AG04449 (cell line): Measurements from ENCODE around the gene CD4.
"Not testable (repeated sequence)": the region's sequence is repeated elsewhere in the genome, so short reads cannot be mapped to it uniquely, and the experiment has no call there.

Experiments
- CTCF ChIA-PET: fragments of 350-600 bp; formaldehyde crosslinking; extraction: SDS; loops from one replicate; lab custom pipeline; 2021; ENCODE audit warnings: antibody characterized with exemption; lab: Yijun Ruan, JAX
- POLR2A ChIA-PET: fragments of 400-600, 350-600 bp; formaldehyde crosslinking; extraction: SDS; loops from one replicate; lab custom pipeline; 2020; ENCODE audit warnings: antibody characterized with exemption, inconsistent platforms; lab: Yijun Ruan, JAX
- DNase-seq: peaks from one replicate; pipeline ENCODE4 v3.0.0-alpha.2; 2010; ENCODE audit warnings: low read depth, low spot score
- H3K4me3 ChIP-seq: 2 replicates; pipeline ENCODE4 v1.5.1; 2011; ENCODE audit warnings: low read depth, mild to moderate bottlenecking, control low read depth, low read length
- CTCF ChIP-seq: IDR thresholded peaks from one replicate; pipeline ENCODE4 v1.5.1; 2011; ENCODE audit warnings: mild to moderate bottlenecking, moderate library complexity, low read length, control low read depth, inconsistent platforms; ENCODE audit not compliant: insufficient read depth; ENCODE audit errors: missing control alignments

The CD4 gene

GRCh38 chr12:6788972-6789924 is at the start of gene CD4:
Gene CD4 (plus strand): TSS chr12:6789528. CDS start chr12:6800139, 10,611 bp downstream.
- POLR2A ChIA-PET: no interaction called here
- DNase-seq: no peak
- no peak within 1 kb of the TSS for H3K4me3 ChIP-seq
- TF ChIP-seq CTCF: no peak
- CTCF ChIA-PET: interaction anchor here (0.6 to 11.3 kb wide), 7 partner anchors 11 to 170 kb away, joined by 3 to 60 read pairs (median 5); partner anchors contain the start of genes MLF2 and PTMS

GRCh38 chr12:6742080-6742479 is 47.2 kb upstream of the CD4 start:
- POLR2A ChIA-PET, H3K4me3 ChIP-seq, DNase-seq: not testable (repeated sequence)
- CTCF ChIA-PET: interaction anchor here (0.7 to 3.4 kb wide), 3 partner anchors 11 to 25 kb away, joined by 3 to 35 read pairs (median 4); partner anchors contain the start of genes COPS7A and MLF2

GRCh38 chr12:6742834-6743233 is 46.5 kb upstream of the CD4 start:
- H3K4me3 ChIP-seq: no peak overlapping the region
- TF ChIP-seq CTCF: no peak
- CTCF ChIA-PET: interaction anchor here (0.7 to 3.4 kb wide), 4 partner anchors 11 to 24 kb away, joined by 3 to 35 read pairs (median 4); partner anchors contain the start of genes COPS7A and MLF2
- DNase-seq: no peak
- POLR2A ChIA-PET: interaction anchor here (0.9 kb wide), 1 partner anchor 9 kb away, joined by 3 read pairs; no protein-coding TSS in a partner anchor

GRCh38 chr12:6743300-6743699 is 46.0 kb upstream of the CD4 start:
- not testable (repeated sequence) for DNase-seq, H3K4me3 ChIP-seq
- CTCF ChIA-PET: interaction anchor here (1.1 to 3.4 kb wide), 5 partner anchors 9 to 82 kb away, joined by 3 to 35 read pairs (median 4); partner anchors contain the start of gene MLF2
- POLR2A ChIA-PET: interaction anchor here (0.9 kb wide), 1 partner anchor 9 kb away, joined by 3 read pairs; no protein-coding TSS in a partner anchor

GRCh38 chr12:6745741-6746525 is 43.4 kb upstream of the CD4 start:
- ChIA-PET CTCF (interaction anchor here (10.1 kb wide), 1 partner anchor 23 kb away, joined by 222 read pairs; the partner anchor contains the start of genes LAG3 and PTMS), POLR2A (interaction anchor here (1.0 kb wide), 1 partner anchor 20 kb away, joined by 5 read pairs; the partner anchor contains the start of gene PTMS)
- no peak for TF ChIP-seq CTCF
- no peak overlapping the region for H3K4me3 ChIP-seq
- DNase-seq: no peak

GRCh38 chr12:6747216-6747615 is 42.1 kb upstream of the CD4 start:
- POLR2A ChIA-PET: no interaction called here
- CTCF ChIA-PET: interaction anchor here (0.8 to 10.1 kb wide), 3 partner anchors 22 to 31 kb away, joined by 3 to 222 read pairs (median 4); partner anchors contain the start of genes LAG3 and PTMS
- DNase-seq: no peak
- H3K4me3 ChIP-seq: no peak overlapping the region
- no peak for TF ChIP-seq CTCF
